GM10266 (cell line): ENCODE data around the gene RPS15.

Source experiments
- DNase-seq: peaks from one replicate; pipeline ENCODE4 v3.0.0; 2012; ENCODE audit errors: extremely low spot score
- TF ChIP-seq, protein P1 (sequence below): IDR thresholded peaks from 2 replicates; pipeline ENCODE4 v1.5.1; 2012; ENCODE audit warnings: mild to moderate bottlenecking, low read depth; ENCODE audit not compliant: control insufficient read depth, insufficient read depth; ENCODE audit errors: missing control alignments

Gene RPS15

DNA sequence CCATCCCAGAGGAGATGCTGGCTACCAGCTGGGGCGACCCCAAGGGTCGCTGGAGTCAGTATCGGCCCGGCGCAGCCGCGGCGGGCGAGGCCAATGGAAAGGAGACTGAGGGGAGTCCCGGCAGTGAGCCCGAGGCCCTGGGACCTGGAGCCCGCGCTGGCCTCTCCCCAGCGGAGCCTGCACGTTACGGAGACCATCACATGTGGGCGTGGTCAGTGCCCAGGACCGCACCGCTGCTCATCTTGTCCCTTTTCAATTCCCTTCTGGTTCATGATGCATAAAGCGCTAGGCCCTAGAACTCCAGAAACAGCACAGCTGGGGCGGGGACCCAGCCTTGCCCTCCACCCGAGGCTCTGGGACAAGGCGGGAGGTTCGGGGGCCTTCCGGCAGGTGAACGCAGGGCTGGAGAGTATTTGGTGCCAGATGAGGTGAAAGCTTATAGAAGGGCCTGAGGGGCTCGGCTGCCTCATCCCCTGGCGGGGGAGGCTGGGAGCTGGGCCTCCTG, 32.9 kb downstream of the RPS15 start:
- TF ChIP-seq, protein P1, sequence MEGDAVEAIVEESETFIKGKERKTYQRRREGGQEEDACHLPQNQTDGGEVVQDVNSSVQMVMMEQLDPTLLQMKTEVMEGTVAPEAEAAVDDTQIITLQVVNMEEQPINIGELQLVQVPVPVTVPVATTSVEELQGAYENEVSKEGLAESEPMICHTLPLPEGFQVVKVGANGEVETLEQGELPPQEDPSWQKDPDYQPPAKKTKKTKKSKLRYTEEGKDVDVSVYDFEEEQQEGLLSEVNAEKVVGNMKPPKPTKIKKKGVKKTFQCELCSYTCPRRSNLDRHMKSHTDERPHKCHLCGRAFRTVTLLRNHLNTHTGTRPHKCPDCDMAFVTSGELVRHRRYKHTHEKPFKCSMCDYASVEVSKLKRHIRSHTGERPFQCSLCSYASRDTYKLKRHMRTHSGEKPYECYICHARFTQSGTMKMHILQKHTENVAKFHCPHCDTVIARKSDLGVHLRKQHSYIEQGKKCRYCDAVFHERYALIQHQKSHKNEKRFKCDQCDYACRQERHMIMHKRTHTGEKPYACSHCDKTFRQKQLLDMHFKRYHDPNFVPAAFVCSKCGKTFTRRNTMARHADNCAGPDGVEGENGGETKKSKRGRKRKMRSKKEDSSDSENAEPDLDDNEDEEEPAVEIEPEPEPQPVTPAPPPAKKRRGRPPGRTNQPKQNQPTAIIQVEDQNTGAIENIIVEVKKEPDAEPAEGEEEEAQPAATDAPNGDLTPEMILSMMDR = no peak
- DNase-seq = no peak

DNA sequence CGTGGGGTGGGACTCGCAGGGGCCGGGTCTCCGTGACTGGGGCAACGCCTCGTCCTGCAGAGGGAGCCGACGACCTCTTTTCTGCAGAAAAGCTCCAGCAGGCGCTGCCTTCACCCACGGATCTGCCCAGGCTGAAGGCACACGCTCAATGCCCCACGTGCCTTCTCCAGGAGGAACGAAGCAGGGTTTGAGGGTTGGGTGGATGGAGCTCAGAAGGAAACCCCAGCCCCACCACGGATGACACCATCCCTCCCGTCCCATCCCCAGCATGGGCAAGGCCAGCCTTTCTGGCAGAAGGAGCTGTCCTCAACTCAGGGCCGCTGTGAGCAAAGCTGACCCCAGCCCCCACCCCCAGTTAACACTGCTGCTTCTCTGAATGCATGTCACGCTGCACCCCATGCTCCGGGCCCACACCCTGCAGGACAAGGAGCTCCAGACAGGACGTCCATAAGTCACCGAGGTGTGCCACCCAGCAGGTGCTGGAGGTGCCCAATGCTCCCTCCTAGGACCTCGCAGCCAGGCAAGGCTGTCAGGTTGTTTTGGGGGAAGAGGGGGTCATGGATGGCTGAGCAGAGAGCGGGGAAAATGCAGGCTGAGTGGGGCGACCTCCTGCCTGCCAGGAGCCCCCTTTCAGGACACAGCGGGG, 33.4 kb downstream of the RPS15 start:
- DNase-seq = no peak
- TF ChIP-seq, protein P1 = no peak

DNA sequence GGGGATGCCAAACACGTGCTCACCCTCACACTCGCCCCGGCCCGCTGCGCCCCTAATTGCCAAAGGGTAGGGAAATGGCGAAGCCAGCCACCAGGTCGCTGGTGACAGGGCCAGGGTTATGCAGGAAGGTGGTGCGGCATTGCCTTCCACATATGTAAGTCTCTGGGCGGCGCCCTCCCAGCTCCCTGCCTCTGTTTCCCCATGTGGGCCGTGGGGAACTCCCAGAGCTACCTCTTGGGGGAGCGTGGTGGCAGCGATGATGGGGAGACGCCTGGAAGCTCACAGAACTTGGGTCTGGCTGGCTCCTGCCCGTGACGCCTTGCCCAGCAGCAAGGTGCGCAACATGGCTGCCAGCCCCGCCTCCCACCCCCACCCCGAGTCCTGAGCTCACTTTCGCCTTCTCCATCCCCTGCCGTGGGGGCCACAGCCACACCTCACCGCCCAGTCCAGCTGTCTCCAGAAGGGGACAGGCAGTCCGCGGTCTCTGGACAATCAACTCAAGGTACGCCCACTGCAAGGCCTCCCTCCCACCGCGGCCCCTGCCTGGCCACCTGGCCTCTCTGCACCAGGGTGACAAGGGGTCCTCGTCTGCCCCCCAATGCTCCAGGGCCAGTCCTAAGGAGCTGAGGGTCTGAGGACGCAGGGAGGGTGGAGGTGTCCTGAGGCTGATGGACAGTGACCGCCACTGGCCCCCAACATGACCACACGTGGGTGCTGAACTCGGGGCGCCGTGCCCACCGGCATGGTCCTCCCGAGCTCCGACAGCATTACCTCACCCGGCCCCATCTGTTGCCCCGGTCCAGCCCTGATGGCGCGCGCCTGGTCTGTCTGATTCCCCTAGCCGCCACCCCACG, 34.3 kb downstream of the RPS15 start:
- TF ChIP-seq, protein P1 = no peak
- no peak for DNase-seq

- no peak for DNase-seq
- TF ChIP-seq, protein P1 = no peak
Observed at GRCh38 chr19:1473085-1473851, 35.1 kb downstream of the RPS15 start.

GRCh38 chr19:1474011-1474764, 36.0 kb downstream of the RPS15 start:
- TF ChIP-seq, protein P1 = no peak
- no peak for DNase-seq

- no peak for DNase-seq
- TF ChIP-seq, protein P1 = no peak
Observed at GRCh38 chr19:1474765-1475351, 36.7 kb downstream of the RPS15 start.
